ENCODE measurements around the gene PSMG2. TPM values are rescaled to one million over a fixed set of nuclear protein-coding genes. Genes with fewer than 3 reads are reported as not detected.
A peak's percentile ranks its signal among the peaks of the same experiment; 100 is the strongest.

PSMG2 gene
- total and polyA plus RNA-seq, 9 of the 15 experiments (the other 6 are each of a cell fraction or from before 2014, with no cell fraction given) = 59.9 to 271 (median 111) TPM

DNA sequence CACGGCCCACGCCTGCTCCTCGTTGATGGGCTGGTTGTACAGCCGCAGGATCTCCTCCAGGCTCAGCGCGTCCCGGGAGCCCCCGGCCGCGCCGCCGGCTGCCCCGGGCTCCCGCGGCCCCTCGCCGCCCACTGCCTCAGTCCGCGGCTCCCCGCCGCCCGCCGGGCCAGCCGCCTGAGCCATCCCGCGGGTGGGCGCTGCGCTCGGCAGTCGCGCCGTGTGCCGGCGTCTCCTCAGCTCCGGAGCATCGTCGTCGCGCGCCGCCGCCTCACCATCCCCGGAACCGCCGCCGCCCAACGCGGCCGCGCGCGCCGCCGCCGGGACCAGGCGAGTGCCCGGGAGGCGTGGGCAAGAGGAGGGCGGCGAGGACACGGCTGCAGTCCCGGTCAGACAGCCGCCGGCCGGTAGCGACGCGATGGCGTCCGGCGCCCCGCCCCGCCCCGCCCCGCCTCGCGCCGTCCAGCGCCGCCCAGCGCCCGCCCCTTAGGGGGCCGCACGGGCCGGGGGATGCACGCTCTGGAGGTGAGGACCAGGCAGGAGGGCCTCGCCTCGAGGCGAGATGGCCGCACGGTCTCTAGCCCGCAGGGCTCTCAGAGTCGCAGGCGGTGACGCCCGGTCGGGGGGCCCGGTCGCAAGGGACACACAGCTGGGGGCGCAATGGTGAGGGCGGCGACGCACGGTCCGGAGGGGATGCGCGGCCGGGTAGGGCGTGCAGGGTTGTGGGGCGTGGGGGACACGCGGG lies 45.0 kb upstream of the PSMG2 start, which contains the start of gene SPIRE1 (continued):
- TF ChIP-seq MAFK (IDR thresholded peaks at IDR 0.05; ENCODE audit: low read length) (no peak), ZNF77 (CRISPR knock-in tag; IDR thresholded peaks at IDR 0.05) (no peak)

DNA sequence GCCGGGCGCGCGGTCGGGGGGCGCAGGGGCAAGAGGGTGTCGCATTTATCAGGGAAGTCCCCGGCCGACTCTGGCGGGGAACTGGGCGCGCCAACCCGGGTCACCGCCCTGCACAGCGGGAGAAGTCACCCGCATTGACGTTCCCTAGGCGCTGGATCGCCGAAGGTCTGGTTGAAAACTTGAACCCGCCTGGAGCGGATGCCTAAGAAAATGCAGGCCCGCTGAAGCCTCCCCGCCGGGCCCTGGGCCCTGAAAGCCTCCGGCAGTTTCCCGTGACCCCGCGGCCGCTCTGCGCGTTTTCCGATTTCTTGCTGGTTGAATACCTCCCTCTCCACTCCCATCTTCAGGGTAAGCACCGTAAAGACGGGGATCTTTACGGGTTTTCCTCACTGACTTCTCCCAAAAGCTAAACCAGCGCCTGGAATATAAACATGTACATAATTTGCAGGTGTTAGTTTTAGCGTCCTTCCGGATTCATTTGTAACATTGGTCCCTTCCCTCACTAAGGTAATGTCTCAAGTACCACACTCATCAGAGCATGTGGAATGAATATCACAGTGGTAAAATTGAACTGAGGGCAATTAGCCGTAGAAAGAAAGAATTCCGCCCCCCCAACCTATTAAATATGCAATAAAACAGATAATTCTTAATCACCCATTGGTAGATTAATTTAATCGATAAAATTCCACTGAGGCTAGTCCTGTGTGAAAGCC lies 44.3 kb upstream of the PSMG2 start:
- 88% methylated on average over 30 of the region's 42 CpGs for WGBS (ENCODE audit: insufficient coverage, low coverage, missing lambda C conversion rate)
- no peak overlapping the region for H3K27ac ChIP-seq (ENCODE audit: extremely low read depth, low read depth, low read length)
- DNase-seq (ENCODE audit: extremely low read depth in 1 of 4, low spot score in 3 of 4) = no peak
- no TSS peak for BruUV-seq (replicated peaks)
- intact Hi-C loops (cut with micrococcal nuclease) = loop anchor here (5.0 to 10.0 kb wide), 2 partner anchors 116 to 184 kb away; no protein-coding TSS in a partner anchor
- no peaks in the 10 kb centered on the region for H3K9me1 ChIP-seq (ENCODE audit: control insufficient read depth, insufficient read depth, low read length)
- no peaks in the 10 kb centered on the region for H3K36me3 ChIP-seq (ENCODE audit: control insufficient read depth, insufficient read depth, low read length)
- peaks cover 4 to 16% of the 10 kb centered on the region in 2 experiments; a peak in 4 of 5 replicates for H3K4me1 ChIP-seq (replicated peaks in 1 of 2; ENCODE audit: control insufficient read depth in 2 of 2, insufficient read depth in 2 of 2, low read length in 2 of 2)
- in situ Hi-C loops (cut with MboI) = no loop called here
- CTCF ChIA-PET (ENCODE audit: low intra/inter-chr PET ratio) = no interaction called here
- H3K27me3 ChIP-seq (ENCODE audit: control insufficient read depth in 2 of 2, insufficient read depth in 2 of 2, low read length in 2 of 2) = no peaks in the 10 kb centered on the region
- POLR2A ChIA-PET = interaction anchor here (0.6 kb wide), 1 partner anchor 11 kb away, joined by 3 read pairs; no protein-coding TSS in a partner anchor
- no peak overlapping the region for H2AFZ ChIP-seq (ENCODE audit: low read depth, low read length)
- no peak overlapping the region for H3K9ac ChIP-seq (ENCODE audit: insufficient read depth in 1 of 2, low read depth in 2 of 2, low read length in 2 of 2)
- H3K4me3 ChIP-seq = no peak overlapping the region
- H4K20me1 ChIP-seq (replicated peaks; ENCODE audit: control insufficient read depth, insufficient read depth, low read length) = no peaks in the 10 kb centered on the region
- H3K4me2 ChIP-seq (ENCODE audit: insufficient read depth, low read length) = no peak overlapping the region
- FAIRE-seq = no peak
- peaks cover 30% of the 10 kb centered on the region for H3K79me2 ChIP-seq (ENCODE audit: control insufficient read depth, insufficient read depth, low read length)
- no peak for ATAC-seq
- H3K9me3 ChIP-seq (replicated peaks; ENCODE audit: control insufficient read depth, insufficient read depth, low read depth, low read length) = no peaks in the 10 kb centered on the region
- TF ChIP-seq RBM14 (IDR thresholded peaks at IDR 0.05; ENCODE audit: borderline replicate concordance, insufficient read depth, low read depth, low read length) (no peak), NR2C1 (IDR thresholded peaks at IDR 0.05) (no peak), NR2C1 (tag; IDR thresholded peaks at IDR 0.05) (no peak)
- TF ChIP-seq, protein P1, sequence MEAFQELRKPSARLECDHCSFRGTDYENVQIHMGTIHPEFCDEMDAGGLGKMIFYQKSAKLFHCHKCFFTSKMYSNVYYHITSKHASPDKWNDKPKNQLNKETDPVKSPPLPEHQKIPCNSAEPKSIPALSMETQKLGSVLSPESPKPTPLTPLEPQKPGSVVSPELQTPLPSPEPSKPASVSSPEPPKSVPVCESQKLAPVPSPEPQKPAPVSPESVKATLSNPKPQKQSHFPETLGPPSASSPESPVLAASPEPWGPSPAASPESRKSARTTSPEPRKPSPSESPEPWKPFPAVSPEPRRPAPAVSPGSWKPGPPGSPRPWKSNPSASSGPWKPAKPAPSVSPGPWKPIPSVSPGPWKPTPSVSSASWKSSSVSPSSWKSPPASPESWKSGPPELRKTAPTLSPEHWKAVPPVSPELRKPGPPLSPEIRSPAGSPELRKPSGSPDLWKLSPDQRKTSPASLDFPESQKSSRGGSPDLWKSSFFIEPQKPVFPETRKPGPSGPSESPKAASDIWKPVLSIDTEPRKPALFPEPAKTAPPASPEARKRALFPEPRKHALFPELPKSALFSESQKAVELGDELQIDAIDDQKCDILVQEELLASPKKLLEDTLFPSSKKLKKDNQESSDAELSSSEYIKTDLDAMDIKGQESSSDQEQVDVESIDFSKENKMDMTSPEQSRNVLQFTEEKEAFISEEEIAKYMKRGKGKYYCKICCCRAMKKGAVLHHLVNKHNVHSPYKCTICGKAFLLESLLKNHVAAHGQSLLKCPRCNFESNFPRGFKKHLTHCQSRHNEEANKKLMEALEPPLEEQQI (IDR thresholded peaks at IDR 0.05) = peak; percentile 22; the same call in 1 of the 2 replicates
- TF ChIP-seq, protein P2, sequence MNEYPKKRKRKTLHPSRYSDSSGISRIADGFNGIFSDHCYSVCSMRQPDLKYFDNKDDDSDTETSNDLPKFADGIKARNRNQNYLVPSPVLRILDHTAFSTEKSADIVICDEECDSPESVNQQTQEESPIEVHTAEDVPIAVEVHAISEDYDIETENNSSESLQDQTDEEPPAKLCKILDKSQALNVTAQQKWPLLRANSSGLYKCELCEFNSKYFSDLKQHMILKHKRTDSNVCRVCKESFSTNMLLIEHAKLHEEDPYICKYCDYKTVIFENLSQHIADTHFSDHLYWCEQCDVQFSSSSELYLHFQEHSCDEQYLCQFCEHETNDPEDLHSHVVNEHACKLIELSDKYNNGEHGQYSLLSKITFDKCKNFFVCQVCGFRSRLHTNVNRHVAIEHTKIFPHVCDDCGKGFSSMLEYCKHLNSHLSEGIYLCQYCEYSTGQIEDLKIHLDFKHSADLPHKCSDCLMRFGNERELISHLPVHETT (CRISPR knock-in tag; conservative IDR thresholded peaks at IDR 0.05 in 1 of 2, IDR thresholded peaks at IDR 0.05 in 1 of 2) = 0 out of 4 replicates have a peak, but pooled peaks of 1 of the 2 experiments have one; percentile 1
- TF ChIP-seq, protein P3, sequence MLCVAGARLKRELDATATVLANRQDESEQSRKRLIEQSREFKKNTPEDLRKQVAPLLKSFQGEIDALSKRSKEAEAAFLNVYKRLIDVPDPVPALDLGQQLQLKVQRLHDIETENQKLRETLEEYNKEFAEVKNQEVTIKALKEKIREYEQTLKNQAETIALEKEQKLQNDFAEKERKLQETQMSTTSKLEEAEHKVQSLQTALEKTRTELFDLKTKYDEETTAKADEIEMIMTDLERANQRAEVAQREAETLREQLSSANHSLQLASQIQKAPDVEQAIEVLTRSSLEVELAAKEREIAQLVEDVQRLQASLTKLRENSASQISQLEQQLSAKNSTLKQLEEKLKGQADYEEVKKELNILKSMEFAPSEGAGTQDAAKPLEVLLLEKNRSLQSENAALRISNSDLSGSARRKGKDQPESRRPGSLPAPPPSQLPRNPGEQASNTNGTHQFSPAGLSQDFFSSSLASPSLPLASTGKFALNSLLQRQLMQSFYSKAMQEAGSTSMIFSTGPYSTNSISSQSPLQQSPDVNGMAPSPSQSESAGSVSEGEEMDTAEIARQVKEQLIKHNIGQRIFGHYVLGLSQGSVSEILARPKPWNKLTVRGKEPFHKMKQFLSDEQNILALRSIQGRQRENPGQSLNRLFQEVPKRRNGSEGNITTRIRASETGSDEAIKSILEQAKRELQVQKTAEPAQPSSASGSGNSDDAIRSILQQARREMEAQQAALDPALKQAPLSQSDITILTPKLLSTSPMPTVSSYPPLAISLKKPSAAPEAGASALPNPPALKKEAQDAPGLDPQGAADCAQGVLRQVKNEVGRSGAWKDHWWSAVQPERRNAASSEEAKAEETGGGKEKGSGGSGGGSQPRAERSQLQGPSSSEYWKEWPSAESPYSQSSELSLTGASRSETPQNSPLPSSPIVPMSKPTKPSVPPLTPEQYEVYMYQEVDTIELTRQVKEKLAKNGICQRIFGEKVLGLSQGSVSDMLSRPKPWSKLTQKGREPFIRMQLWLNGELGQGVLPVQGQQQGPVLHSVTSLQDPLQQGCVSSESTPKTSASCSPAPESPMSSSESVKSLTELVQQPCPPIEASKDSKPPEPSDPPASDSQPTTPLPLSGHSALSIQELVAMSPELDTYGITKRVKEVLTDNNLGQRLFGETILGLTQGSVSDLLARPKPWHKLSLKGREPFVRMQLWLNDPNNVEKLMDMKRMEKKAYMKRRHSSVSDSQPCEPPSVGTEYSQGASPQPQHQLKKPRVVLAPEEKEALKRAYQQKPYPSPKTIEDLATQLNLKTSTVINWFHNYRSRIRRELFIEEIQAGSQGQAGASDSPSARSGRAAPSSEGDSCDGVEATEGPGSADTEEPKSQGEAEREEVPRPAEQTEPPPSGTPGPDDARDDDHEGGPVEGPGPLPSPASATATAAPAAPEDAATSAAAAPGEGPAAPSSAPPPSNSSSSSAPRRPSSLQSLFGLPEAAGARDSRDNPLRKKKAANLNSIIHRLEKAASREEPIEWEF (CRISPR knock-in tag; IDR thresholded peaks at IDR 0.05) = no peak

Measured in K562 (cell line).